NOMO-1 treated with DMSO at 0.1 percent for 48 hours (cell line): Measurements from ENCODE around the gene STK32C.
"Not testable (repeated sequence)": the region's sequence is repeated elsewhere in the genome, so short reads cannot be mapped to it uniquely, and the experiment has no call there.

Experiments
- DNase-seq: peaks from one replicate; lab custom pipeline; 2025; ENCODE audit not compliant: unreplicated experiment; lab: John Stamatoyannopoulos, UW

STK32C gene

DNA sequence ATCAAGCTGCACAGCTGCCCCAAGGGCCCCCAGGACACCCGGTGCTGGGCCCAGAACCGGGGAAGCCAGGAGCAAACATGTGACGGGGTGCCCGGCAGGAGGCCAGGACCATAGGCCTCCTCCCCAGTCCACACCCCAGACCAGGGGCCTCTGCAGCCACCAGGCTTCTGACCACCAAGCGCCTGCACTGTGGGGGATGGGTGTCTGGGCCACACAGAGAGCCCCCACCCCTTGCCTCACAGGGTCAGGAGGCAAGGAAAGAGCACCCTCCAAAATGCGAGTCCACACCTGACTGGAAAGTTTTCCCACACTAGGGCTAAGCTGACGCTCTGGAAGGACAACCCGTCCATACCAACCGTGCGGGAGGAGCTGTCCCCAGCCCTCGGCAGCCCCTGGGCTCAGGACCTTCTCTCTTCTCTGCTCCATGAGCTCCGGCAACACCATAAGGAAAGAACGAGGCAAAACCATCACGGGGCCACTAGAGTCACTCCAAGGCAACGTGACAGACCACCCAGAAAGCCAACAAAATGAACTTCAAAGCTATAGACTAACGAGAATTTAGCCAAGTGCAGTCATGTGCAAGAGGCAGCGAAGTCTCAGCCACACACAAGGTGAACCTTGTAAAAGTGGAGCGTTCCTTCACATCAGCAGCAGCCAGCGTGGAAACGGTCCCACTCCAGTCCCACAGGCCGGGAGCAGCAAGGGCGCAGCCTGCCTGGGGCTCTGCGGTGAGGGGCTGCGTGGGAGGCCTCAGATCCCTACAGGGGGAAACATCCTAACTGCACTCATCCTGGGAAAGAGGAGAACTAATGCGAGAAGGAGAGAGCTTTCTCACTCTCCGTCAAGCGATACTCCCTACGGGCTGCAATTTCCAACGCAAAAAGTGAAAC, 5.1 kb downstream of the STK32C start:
- DNase-seq, result no peak

GRCh38 chr10:132301371-132302330, 6.1 kb downstream of the STK32C start:
- no peak for DNase-seq

GRCh38 chr10:132300582-132300981, 7.2 kb downstream of the STK32C start:
- DNase-seq, result no peak

GRCh38 chr10:132299371-132300336, 8.1 kb downstream of the STK32C start:
- DNase-seq, result no peak

DNA sequence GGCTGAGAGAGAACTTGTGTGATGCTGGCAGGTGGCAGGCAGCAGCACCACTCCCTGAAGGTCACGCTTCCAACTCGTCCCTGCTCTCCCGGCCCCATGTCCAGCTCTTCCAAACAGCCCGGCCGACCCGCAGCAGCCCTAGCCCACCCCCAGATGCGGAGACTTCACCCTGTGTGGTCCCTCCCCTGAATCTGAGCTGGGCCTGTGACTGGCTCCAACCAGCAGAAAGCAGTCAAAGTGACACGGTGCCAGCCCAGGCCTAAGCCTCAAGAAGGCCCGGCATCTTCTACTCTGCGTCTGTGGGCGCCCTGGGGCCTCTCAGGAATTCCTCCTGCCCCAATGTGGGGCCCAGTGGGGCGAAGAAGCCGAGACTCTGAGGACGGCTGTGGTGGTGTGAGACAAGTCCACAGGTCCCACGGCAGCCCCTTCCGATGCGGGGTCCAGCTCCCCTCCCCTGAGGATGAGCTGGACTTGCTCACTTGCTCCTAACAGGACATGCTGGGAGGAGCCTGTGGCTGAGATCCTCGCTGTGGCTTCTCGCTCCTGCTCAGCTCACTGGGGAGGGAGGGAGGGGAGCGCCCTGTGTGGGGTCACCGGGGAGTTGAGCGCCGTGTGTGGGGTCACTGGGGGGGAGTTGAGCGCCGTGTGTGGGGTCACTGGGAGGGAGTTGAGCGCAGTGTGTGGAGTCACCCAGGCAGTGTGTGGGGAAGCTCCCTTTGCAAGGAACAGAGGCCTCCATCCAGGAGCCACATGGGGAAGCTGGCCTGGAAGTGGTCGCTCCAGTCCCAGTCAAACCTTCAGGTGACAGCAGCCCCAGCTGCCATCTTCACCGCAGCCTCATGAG, 9.5 kb downstream of the STK32C start:
- no peak for DNase-seq

- DNase-seq, result no peak
Observed at GRCh38 chr10:132297526-132297925, 10.2 kb downstream of the STK32C start.

GRCh38 chr10:132296666-132297443, 10.9 kb downstream of the STK32C start:
- no peak for DNase-seq

DNA sequence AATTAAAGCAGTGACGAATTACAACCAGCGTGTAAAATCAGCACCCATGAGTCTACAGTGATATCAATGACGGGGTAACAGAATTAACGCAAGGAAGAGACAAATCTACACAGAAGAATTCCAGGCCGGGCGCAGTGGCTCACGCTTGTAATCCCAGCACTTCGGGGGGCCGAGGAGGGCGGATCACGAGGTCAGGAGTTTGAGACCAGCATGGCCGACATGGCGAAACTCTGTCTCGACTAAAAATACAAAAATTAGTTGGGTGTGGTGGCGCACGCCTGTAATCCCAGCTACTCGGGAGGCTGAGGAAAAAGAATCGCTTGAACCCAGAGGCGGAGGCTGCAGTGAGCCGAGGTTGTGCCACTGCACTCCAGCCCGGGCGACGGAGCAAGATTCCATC, 12.3 kb downstream of the STK32C start:
- not testable (repeated sequence) for DNase-seq

DNA sequence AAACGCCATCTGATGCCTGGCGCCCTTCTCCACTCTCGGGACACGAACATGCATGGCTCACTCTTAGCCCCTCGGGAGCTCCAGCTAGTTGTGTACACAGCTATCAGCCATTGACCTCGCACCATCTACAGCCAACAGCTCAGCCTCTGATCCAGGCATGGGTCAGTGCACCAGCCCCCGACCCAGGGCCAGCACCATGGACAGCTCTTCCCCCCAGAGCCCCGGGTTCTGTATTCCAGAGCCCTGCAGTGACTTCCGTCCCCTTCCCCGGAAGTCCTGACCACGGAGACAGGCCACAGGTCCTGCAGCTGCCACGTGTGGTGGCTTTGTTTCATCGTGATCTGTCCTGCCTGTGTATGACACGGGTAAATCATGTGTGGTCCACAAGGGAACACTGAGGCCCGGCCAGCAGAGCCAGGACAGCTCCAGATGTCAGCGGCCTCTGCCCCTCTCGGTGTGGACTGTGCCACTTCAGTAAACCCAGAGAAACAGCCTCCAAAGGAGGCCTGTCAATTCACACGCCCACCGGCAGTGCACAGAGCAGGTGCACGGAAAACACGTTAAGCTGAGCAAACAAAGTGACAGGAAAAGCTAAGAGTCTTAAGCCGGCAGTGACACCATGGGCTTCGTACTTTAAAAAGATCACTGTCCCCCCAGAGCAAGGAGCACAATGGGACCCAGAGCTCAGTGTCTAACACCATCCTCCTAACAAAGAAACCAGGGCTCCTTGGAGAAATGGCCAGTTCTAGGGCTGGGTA, 13.0 kb downstream of the STK32C start:
- no peak for DNase-seq

GRCh38 chr10:132293813-132294520, 13.8 kb downstream of the STK32C start:
- no peak for DNase-seq

DNA sequence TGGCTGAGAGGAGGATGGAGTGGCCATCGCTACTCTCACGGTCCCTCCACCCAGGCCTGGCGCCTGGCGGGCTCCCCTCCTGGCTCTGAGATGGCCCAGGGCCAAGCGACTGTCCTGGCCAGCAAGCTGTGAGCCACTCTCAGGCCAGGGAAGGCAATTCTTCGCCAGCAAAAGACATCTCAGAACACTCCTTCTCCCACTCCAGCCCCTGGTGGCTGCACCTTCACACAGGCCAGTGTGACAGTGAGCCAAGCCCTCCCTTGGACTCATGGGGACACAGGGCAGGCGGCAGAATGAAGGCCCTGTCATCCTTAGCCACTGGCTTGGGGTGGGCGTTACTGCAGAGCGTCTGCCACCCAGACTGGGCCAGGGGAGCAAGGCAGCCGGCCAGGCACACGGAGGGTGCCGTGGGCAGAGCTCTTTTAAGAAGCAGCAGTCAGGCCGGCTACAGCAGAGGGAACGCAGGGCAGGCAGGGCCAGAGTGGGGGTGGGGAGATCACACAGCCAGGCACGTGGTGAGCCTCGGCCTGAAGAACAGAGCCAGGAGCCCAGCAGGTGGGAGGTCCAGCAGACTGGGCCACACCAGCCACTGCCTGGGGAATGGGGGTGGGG, 14.4 kb downstream of the STK32C start:
- no peak for DNase-seq

DNA sequence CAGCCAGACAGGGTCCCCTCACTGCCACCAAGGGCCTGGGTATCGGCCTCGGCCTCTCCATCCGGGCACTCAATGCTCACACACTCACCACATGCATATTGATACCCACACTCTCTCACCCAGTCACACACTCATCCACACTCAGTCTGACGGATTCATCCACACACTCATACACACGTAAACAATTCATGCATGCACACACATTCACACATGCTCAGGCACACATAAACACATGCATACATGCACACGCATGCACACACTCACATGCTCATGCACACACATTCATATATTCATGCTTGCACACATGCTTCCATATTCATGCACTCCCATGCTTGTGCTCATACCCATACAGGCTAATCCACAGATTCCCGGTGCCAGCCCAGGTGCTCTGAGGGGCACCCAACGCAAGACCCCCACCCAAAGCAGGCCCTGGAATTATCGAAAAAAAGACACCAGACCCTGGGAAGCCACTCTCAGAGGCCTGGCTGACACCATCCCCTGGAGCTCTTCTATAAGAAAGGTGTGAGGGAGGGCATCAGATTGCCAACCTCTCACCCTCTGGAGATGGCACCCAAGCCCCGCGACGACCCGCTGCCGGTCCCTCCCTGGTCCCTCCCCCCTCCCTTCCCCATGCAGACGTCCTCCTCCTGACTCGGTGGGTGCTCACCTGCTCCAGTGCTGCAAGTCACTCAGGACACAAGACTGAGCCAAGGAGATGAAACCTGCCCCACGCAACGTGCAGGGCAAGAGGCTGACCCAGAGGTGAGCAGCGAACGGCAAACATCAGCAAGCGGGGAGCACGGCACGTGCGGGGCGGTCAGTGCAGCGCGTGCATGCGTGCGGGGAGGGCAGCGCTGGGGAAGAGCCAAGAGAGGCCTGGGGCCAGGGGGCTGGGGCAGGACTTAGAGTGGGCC, 15.2 kb downstream of the STK32C start:
- no peak for DNase-seq

GRCh38 chr10:132291826-132292225, 15.9 kb downstream of the STK32C start:
- no peak for DNase-seq

GRCh38 chr10:132290631-132291030, 17.1 kb downstream of the STK32C start:
- DNase-seq, result no peak

GRCh38 chr10:132289439-132289838, 18.3 kb downstream of the STK32C start:
- no peak for DNase-seq
